HepG2 (cell line): ENCODE data around the gene SIN3A. TPM values are rescaled to one million over a fixed set of nuclear protein-coding genes. Genes with fewer than 3 reads are reported as not detected.

Experiments used
- ARID5B ChIP-seq: IDR thresholded peaks from 2 replicates; pipeline ENCODE4 v1.4.0; 2020; ENCODE audit warnings: mild to moderate bottlenecking, missing genetic modification reagents
- MATR3 ChIP-seq: sonication (generic); formaldehyde crosslinking; IDR thresholded peaks from 2 replicates; pipeline ENCODE4 v1.4.0; 2020; ENCODE audit warnings: missing genetic modification reagents
- ZNF563 ChIP-seq: sonication (generic); formaldehyde crosslinking; IDR thresholded peaks from 2 replicates; pipeline ENCODE4 v1.8.0; 2022; ENCODE audit warnings: mild to moderate bottlenecking, moderate library complexity, missing genetic modification reagents
- polyA plus RNA-seq, 8 experiments: library from polyadenylated mRNA; depleted of rRNA in 3 of 8; stranded (reverse) in 7 of 8; unstranded in 1 of 8; fragments of >200 nt; fragmentation: Illumina TruSeq in 4 of 8; extraction: Trizol in 4 of 8; gene quantifications; 2 replicates each; pipeline versions ENCODE4 v1.2.1 to v1.2.3, GENCODE V29; 2011 to 2016; ENCODE audit warnings: low read depth in 4 of 8, missing spikeins in 1 of 8, mixed read lengths in 1 of 8; ENCODE audit not compliant: insufficient read depth in 1 of 8
- total RNA-seq, 5 experiments: library from RNA; depleted of rRNA; stranded (reverse); fragments of >200 nt; fragmentation: Illumina TruSeq; extraction: Trizol; gene quantifications; 2 replicates each; pipeline ENCODE4 v1.2.3, GENCODE V29; 2016; ENCODE audit warnings: low read depth in 1 of 5
- TF ChIP-seq, protein P1 (sequence below): IDR thresholded peaks from 2 replicates; pipeline ENCODE4 v1.6.1; 2016
- TF ChIP-seq, protein P2 (sequence below): sonication (generic); formaldehyde crosslinking; IDR thresholded peaks from 2 replicates; pipeline ENCODE4 v1.4.0; 2020; ENCODE audit warnings: missing genetic modification reagents

Gene SIN3A
- total and polyA plus RNA-seq, 2 of the 13 experiments (the other 11 are each of a cell fraction or from before 2014, with no cell fraction given) = 16.1 to 28.1 TPM

GRCh38 chr15:75468913-75469598 is 17.6 kb upstream of the SIN3A start (continued):
- TF ChIP-seq, protein P1, sequence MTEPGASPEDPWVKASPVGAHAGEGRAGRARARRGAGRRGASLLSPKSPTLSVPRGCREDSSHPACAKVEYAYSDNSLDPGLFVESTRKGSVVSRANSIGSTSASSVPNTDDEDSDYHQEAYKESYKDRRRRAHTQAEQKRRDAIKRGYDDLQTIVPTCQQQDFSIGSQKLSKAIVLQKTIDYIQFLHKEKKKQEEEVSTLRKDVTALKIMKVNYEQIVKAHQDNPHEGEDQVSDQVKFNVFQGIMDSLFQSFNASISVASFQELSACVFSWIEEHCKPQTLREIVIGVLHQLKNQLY (CRISPR knock-in tag) = no peak
- TF ChIP-seq, protein P2, sequence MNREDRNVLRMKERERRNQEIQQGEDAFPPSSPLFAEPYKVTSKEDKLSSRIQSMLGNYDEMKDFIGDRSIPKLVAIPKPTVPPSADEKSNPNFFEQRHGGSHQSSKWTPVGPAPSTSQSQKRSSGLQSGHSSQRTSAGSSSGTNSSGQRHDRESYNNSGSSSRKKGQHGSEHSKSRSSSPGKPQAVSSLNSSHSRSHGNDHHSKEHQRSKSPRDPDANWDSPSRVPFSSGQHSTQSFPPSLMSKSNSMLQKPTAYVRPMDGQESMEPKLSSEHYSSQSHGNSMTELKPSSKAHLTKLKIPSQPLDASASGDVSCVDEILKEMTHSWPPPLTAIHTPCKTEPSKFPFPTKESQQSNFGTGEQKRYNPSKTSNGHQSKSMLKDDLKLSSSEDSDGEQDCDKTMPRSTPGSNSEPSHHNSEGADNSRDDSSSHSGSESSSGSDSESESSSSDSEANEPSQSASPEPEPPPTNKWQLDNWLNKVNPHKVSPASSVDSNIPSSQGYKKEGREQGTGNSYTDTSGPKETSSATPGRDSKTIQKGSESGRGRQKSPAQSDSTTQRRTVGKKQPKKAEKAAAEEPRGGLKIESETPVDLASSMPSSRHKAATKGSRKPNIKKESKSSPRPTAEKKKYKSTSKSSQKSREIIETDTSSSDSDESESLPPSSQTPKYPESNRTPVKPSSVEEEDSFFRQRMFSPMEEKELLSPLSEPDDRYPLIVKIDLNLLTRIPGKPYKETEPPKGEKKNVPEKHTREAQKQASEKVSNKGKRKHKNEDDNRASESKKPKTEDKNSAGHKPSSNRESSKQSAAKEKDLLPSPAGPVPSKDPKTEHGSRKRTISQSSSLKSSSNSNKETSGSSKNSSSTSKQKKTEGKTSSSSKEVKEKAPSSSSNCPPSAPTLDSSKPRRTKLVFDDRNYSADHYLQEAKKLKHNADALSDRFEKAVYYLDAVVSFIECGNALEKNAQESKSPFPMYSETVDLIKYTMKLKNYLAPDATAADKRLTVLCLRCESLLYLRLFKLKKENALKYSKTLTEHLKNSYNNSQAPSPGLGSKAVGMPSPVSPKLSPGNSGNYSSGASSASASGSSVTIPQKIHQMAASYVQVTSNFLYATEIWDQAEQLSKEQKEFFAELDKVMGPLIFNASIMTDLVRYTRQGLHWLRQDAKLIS (CRISPR knock-in tag) = no peak
- no peak for TF ChIP-seq ZNF563
- TF ChIP-seq MATR3 (CRISPR knock-in tag) = no peak
- TF ChIP-seq ARID5B = no peak
- TF ChIP-seq, all 625 proteins: peak for 0
